Measurements from ENCODE around the gene AS3MT. TPM values are rescaled to one million over a fixed set of nuclear protein-coding genes. Genes with fewer than 3 reads are reported as not detected.

The AS3MT gene
- total RNA-seq, 2 experiments from 2014 or later, result 0.67 to 0.77 TPM

DNA sequence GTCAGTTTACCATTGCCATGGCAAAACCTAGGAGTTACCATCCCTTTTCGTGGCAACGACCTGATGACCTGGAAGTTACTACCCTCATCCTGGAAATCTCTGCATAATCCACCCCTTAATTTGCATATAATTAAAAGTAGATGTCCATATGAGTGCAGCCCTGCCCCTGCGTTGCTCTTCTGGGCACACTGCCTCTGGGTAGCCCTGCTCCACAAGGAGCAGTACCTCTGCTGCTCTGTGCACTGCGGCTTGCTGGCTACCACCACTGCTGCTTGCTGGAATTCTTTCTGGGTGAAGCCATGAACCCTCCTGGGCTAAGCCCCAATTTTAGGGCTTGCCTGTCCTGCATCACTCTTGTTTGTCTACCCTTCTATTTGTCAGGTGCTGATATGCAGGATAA lies 44.6 kb upstream of the AS3MT start:
- Histone ChIP-seq H3K9me3 (ENCODE audit: control insufficient read depth in 1 of 2, insufficient read depth in 1 of 2, low read length in 2 of 2) (no peaks in the 10 kb centered on the region), H3K4me1 (ENCODE audit: insufficient read depth, low read length) (no peaks in the 10 kb centered on the region), H3K36me3 (ENCODE audit: insufficient read depth, low read length) (no peaks in the 10 kb centered on the region), H3K4me3 (ENCODE audit: low read length) (no peak overlapping the region), H3K27ac (ENCODE audit: low read depth in 1 of 2, low read length in 2 of 2) (no peak overlapping the region), H3K27me3 (ENCODE audit: control insufficient read depth in 1 of 2, insufficient read depth in 2 of 2, low read length in 2 of 2) (no peaks in the 10 kb centered on the region)
- TF ChIP-seq, protein P1, sequence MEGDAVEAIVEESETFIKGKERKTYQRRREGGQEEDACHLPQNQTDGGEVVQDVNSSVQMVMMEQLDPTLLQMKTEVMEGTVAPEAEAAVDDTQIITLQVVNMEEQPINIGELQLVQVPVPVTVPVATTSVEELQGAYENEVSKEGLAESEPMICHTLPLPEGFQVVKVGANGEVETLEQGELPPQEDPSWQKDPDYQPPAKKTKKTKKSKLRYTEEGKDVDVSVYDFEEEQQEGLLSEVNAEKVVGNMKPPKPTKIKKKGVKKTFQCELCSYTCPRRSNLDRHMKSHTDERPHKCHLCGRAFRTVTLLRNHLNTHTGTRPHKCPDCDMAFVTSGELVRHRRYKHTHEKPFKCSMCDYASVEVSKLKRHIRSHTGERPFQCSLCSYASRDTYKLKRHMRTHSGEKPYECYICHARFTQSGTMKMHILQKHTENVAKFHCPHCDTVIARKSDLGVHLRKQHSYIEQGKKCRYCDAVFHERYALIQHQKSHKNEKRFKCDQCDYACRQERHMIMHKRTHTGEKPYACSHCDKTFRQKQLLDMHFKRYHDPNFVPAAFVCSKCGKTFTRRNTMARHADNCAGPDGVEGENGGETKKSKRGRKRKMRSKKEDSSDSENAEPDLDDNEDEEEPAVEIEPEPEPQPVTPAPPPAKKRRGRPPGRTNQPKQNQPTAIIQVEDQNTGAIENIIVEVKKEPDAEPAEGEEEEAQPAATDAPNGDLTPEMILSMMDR (IDR thresholded peaks at IDR 0.05), result no peak
- no peak for ATAC-seq (ENCODE audit: poor library complexity)
- Mint-ChIP-seq H3K4me1 (ENCODE audit: low read depth) (no peaks in the 10 kb centered on the region), H3K27ac (no peak overlapping the region), H3K27me3 (no peaks in the 10 kb centered on the region), H3K9me3 (no peaks in the 10 kb centered on the region), H3K36me3 (ENCODE audit: low read depth) (no peaks in the 10 kb centered on the region), H3K4me3 (no peak overlapping the region)
- intact Hi-C loops (cut with DNase I, micrococcal nuclease), result no loop called here
- CTCF ChIA-PET, result no interaction called here
- POLR2A ChIA-PET, result no interaction called here
- DNase-seq, result no peak

DNA sequence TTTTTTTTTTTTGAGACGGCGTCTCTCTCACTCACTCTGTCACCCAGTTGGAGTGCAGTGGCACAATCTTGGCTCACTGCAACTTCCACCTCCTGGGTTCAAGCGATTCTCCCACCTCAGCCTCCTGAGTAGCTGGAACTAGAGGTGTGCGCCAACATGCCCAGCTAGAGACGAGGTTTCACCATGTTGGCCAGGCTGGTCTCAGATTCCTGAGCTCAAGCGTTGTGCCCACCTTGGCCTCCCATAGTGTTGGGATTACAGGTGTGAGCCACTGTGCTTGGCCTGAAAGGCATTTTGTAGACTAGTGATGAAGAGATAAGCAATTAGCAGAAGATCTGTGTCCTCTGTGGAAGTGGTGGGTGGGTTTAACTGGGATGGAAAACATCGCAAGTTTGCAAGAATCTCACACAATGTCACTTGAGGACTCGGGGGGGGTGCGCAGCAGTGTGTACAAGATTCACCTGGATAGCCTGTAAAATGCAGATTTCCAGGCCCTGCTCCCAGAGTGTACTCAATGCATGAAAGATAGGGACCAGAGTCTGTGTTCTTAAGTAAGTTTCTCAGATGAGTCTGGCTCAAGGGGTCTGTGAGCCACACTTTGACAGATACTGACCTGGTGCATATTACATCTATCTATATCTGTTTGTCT lies 43.0 kb upstream of the AS3MT start:
- TF ChIP-seq, protein P1 (IDR thresholded peaks at IDR 0.05), result no peak
- no peaks in the 10 kb centered on the region for H3K4me1 ChIP-seq (ENCODE audit: insufficient read depth, low read length)
- H3K4me3 ChIP-seq (ENCODE audit: low read length), result no peak overlapping the region
- DNase-seq (no peak), ATAC-seq (ENCODE audit: poor library complexity) (no peak)
- no peaks in the 10 kb centered on the region for H3K36me3 Mint-ChIP-seq (ENCODE audit: low read depth)
- intact Hi-C loops (cut with DNase I, micrococcal nuclease), result no loop called here
- H3K27me3 ChIP-seq (ENCODE audit: control insufficient read depth in 1 of 2, insufficient read depth in 2 of 2, low read length in 2 of 2), result no peaks in the 10 kb centered on the region
- H3K36me3 ChIP-seq (ENCODE audit: insufficient read depth, low read length), result no peaks in the 10 kb centered on the region
- H3K4me1 Mint-ChIP-seq (ENCODE audit: low read depth), result no peaks in the 10 kb centered on the region
- POLR2A ChIA-PET, result interaction anchor here (0.6 kb wide), 1 partner anchor 280 kb away, joined by 3 read pairs; no protein-coding TSS in a partner anchor
- no peak overlapping the region for H3K27ac Mint-ChIP-seq
- CTCF ChIA-PET, result interaction anchor here (0.7 kb wide), 1 partner anchor 287 kb away, joined by 3 read pairs; no protein-coding TSS in a partner anchor
- H3K9me3 ChIP-seq (ENCODE audit: control insufficient read depth in 1 of 2, insufficient read depth in 1 of 2, low read length in 2 of 2), result no peaks in the 10 kb centered on the region
- H3K9me3 Mint-ChIP-seq, result no peaks in the 10 kb centered on the region
- H3K27me3 Mint-ChIP-seq, result no peaks in the 10 kb centered on the region
- no peak overlapping the region for H3K4me3 Mint-ChIP-seq
- H3K27ac ChIP-seq (ENCODE audit: low read depth in 1 of 2, low read length in 2 of 2), result no peak overlapping the region

DNA sequence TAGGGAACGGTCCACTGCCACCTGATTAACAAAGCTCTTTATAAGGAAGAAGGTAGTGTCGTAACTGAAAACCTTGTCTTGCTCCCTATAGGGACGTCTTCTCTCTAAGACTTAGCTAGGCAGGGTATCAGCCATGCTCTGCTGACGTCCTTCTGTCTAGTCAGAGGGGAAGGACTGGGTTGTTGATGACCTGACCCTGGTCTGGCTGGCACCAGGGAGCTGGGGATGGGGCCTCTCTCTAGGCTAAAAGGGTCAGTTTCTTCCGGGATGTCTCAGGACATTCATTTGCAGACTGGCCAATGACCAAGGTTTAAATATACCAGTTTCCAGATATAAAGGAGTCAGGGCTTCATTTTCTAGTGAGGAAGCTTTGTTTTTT lies 41.7 kb upstream of the AS3MT start:
- no peaks in the 10 kb centered on the region for H3K9me3 Mint-ChIP-seq
- no peak overlapping the region for H3K27ac Mint-ChIP-seq
- POLR2A ChIA-PET, result no interaction called here

More for the DNA sequence above, 41.7 kb upstream of the AS3MT start:
- H3K9me3 ChIP-seq (ENCODE audit: control insufficient read depth in 1 of 2, insufficient read depth in 1 of 2, low read length in 2 of 2), result no peaks in the 10 kb centered on the region
- no peak for DNase-seq
- no peak for ATAC-seq (ENCODE audit: poor library complexity)
- TF ChIP-seq, protein P1 (IDR thresholded peaks at IDR 0.05), result no peak
- no peaks in the 10 kb centered on the region for H3K27me3 Mint-ChIP-seq
- no peaks in the 10 kb centered on the region for H3K36me3 Mint-ChIP-seq (ENCODE audit: low read depth)
- H3K4me1 Mint-ChIP-seq (ENCODE audit: low read depth), result no peaks in the 10 kb centered on the region
- H3K27me3 ChIP-seq (ENCODE audit: control insufficient read depth in 1 of 2, insufficient read depth in 2 of 2, low read length in 2 of 2), result no peaks in the 10 kb centered on the region
- CTCF ChIA-PET, result no interaction called here
- no peaks in the 10 kb centered on the region for H3K36me3 ChIP-seq (ENCODE audit: insufficient read depth, low read length)
- H3K4me1 ChIP-seq (ENCODE audit: insufficient read depth, low read length), result no peaks in the 10 kb centered on the region
- no peak overlapping the region for H3K4me3 Mint-ChIP-seq
- intact Hi-C loops (cut with DNase I, micrococcal nuclease), result no loop called here
- no peak overlapping the region for H3K27ac ChIP-seq (ENCODE audit: low read depth in 1 of 2, low read length in 2 of 2)
- H3K4me3 ChIP-seq (ENCODE audit: low read length), result no peak overlapping the region
